Measurements from ENCODE around the gene FAM219A.

DNA sequence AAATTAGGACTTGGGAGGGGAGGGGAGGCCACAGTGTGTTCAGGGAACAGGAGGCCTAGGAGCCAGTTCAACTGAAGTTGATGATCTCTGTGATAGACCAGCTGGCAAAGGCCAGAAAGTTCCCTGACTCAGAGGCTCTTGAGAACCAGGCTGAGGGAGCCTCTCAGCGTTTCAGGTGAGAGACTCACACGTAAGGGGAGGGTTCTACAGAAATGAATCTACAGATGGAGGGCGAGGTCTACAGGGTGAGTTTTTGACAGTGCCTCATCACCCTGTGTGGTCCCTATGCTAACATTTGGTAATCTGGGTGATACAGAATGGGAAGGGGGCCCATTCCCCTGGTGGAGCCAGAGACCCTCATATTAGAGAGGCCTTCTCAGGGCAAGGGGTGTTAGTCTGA lies 32.4 kb upstream of the FAM219A start:
- TF ChIP-seq, protein P1, sequence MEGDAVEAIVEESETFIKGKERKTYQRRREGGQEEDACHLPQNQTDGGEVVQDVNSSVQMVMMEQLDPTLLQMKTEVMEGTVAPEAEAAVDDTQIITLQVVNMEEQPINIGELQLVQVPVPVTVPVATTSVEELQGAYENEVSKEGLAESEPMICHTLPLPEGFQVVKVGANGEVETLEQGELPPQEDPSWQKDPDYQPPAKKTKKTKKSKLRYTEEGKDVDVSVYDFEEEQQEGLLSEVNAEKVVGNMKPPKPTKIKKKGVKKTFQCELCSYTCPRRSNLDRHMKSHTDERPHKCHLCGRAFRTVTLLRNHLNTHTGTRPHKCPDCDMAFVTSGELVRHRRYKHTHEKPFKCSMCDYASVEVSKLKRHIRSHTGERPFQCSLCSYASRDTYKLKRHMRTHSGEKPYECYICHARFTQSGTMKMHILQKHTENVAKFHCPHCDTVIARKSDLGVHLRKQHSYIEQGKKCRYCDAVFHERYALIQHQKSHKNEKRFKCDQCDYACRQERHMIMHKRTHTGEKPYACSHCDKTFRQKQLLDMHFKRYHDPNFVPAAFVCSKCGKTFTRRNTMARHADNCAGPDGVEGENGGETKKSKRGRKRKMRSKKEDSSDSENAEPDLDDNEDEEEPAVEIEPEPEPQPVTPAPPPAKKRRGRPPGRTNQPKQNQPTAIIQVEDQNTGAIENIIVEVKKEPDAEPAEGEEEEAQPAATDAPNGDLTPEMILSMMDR (conservative IDR thresholded peaks at IDR 0.05 in 1 of 2, IDR thresholded peaks at IDR 0.05 in 1 of 2; ENCODE audit: extremely low read depth in 1 of 2, insufficient read depth in 1 of 2, low read depth in 1 of 2, low read length in 2 of 2): no peak
- no peak for TF ChIP-seq EZH2 (IDR thresholded peaks at IDR 0.05; ENCODE audit: borderline replicate concordance, low read length)

Data from mammary epithelial cell (primary cell).